HL-60 (cell line): ENCODE results near the gene ZBED3.
"Not testable (repeated sequence)": the region's sequence is repeated elsewhere in the genome, so short reads cannot be mapped to it uniquely, and the experiment has no call there.

Experiments used
- POLR2AphosphoS5 ChIP-seq: IDR thresholded peaks from 2 replicates; pipeline ENCODE4 v1.6.1; 2012; ENCODE audit warnings: low read depth
- TF ChIP-seq, protein P1 (sequence below): IDR thresholded peaks from one replicate; pipeline ENCODE4 v1.5.1; 2011; ENCODE audit warnings: low read length, control low read depth, inconsistent platforms; ENCODE audit not compliant: insufficient read depth
- TF ChIP-seq, protein P2 (sequence below): IDR thresholded peaks from 2 replicates; pipeline ENCODE4 v1.6.1; 2012; ENCODE audit warnings: low read depth; ENCODE audit not compliant: insufficient replicate concordance

DNA sequence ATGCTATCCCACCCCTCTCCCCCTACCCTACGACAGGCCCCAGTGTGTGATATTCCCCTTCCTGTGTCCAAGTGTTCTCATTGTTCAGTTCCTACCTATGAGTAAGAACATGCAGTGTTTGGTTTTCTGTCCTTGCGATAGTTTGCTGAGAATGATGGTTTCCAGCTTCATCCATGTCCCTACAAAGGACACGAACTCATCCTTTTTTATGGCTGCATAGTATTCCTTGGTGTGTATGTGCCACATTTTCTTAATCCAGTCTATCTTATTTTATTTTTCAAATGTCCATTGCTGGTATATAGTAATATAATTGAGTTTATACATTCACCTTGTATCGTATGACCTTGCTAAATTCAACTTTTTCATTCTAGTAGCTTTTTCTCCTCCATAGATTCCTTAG lies 19.9 kb upstream of the ZBED3 start:
- TF ChIP-seq, protein P1, sequence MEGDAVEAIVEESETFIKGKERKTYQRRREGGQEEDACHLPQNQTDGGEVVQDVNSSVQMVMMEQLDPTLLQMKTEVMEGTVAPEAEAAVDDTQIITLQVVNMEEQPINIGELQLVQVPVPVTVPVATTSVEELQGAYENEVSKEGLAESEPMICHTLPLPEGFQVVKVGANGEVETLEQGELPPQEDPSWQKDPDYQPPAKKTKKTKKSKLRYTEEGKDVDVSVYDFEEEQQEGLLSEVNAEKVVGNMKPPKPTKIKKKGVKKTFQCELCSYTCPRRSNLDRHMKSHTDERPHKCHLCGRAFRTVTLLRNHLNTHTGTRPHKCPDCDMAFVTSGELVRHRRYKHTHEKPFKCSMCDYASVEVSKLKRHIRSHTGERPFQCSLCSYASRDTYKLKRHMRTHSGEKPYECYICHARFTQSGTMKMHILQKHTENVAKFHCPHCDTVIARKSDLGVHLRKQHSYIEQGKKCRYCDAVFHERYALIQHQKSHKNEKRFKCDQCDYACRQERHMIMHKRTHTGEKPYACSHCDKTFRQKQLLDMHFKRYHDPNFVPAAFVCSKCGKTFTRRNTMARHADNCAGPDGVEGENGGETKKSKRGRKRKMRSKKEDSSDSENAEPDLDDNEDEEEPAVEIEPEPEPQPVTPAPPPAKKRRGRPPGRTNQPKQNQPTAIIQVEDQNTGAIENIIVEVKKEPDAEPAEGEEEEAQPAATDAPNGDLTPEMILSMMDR, result not testable (repeated sequence)
- TF ChIP-seq POLR2AphosphoS5, result not testable (repeated sequence)
- TF ChIP-seq, protein P2, sequence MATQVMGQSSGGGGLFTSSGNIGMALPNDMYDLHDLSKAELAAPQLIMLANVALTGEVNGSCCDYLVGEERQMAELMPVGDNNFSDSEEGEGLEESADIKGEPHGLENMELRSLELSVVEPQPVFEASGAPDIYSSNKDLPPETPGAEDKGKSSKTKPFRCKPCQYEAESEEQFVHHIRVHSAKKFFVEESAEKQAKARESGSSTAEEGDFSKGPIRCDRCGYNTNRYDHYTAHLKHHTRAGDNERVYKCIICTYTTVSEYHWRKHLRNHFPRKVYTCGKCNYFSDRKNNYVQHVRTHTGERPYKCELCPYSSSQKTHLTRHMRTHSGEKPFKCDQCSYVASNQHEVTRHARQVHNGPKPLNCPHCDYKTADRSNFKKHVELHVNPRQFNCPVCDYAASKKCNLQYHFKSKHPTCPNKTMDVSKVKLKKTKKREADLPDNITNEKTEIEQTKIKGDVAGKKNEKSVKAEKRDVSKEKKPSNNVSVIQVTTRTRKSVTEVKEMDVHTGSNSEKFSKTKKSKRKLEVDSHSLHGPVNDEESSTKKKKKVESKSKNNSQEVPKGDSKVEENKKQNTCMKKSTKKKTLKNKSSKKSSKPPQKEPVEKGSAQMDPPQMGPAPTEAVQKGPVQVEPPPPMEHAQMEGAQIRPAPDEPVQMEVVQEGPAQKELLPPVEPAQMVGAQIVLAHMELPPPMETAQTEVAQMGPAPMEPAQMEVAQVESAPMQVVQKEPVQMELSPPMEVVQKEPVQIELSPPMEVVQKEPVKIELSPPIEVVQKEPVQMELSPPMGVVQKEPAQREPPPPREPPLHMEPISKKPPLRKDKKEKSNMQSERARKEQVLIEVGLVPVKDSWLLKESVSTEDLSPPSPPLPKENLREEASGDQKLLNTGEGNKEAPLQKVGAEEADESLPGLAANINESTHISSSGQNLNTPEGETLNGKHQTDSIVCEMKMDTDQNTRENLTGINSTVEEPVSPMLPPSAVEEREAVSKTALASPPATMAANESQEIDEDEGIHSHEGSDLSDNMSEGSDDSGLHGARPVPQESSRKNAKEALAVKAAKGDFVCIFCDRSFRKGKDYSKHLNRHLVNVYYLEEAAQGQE, result not testable (repeated sequence)
